Calu3 (cell line): Measurements from ENCODE around the gene LRRC43. TPM values are rescaled to one million over a fixed set of nuclear protein-coding genes. Genes with fewer than 3 reads are reported as not detected.

Source experiments
- BruUV-seq: library from RNA; stranded (reverse); fragments of 400-500 nt; replicated peaks from 2 replicates; lab custom pipeline; 2021; lab: Mats Ljungman, UMichigan
- CTCF ChIA-PET: fragments of 300-600 bp; sonication (Branson Sonifier 250); formaldehyde crosslinking; loops from one replicate; lab custom pipeline; 2022; ENCODE audit warnings: antibody characterized with exemption; lab: Charles Lee
- DNase-seq: peaks from one replicate; pipeline ENCODE4 v3.0.0; 2022
- H3K27ac Mint-ChIP-seq: one replicate; pipeline ENCODE4 v1.8.0; 2022; ENCODE audit warnings: mixed read lengths; ENCODE audit not compliant: unreplicated experiment
- H3K27me3 Mint-ChIP-seq: one replicate; pipeline ENCODE4 v1.8.0; 2022; ENCODE audit warnings: mixed read lengths; ENCODE audit not compliant: unreplicated experiment
- H3K36me3 Mint-ChIP-seq: one replicate; pipeline ENCODE4 v1.8.0; 2022; ENCODE audit warnings: mild to moderate bottlenecking, moderate library complexity, mixed read lengths; ENCODE audit not compliant: insufficient read depth, unreplicated experiment
- H3K4me1 Mint-ChIP-seq: one replicate; pipeline ENCODE4 v1.8.0; 2022; ENCODE audit warnings: mild to moderate bottlenecking, low read depth, mixed read lengths; ENCODE audit not compliant: unreplicated experiment
- H3K4me3 Mint-ChIP-seq: one replicate; pipeline ENCODE4 v1.8.0; 2022; ENCODE audit warnings: mild to moderate bottlenecking, low read depth, moderate library complexity, mixed read lengths; ENCODE audit not compliant: unreplicated experiment
- H3K9me3 Mint-ChIP-seq: one replicate; pipeline ENCODE4 v1.8.0; 2022; ENCODE audit warnings: low read depth, mixed read lengths; ENCODE audit not compliant: unreplicated experiment
- CTCF ChIP-seq: fragments of 200-600 bp; IDR thresholded peaks from one replicate; pipeline ENCODE4 v1.8.0; 2022; ENCODE audit warnings: antibody characterized with exemption; ENCODE audit not compliant: unreplicated experiment
- intact Hi-C: fragments of 100-400 bp; cut with micrococcal nuclease; formaldehyde crosslinking; loops from one replicate; pipeline ENCODE4 v1.10.0; 2022; ENCODE audit not compliant: unreplicated experiment
- total RNA-seq: library from RNA; stranded (reverse); gene quantifications from 2 replicates; pipeline ENCODE4 v1.2.3, GENCODE V29; 2022

Gene LRRC43
- total RNA-seq, 1 experiment from 2014 or later, result not detected

DNA sequence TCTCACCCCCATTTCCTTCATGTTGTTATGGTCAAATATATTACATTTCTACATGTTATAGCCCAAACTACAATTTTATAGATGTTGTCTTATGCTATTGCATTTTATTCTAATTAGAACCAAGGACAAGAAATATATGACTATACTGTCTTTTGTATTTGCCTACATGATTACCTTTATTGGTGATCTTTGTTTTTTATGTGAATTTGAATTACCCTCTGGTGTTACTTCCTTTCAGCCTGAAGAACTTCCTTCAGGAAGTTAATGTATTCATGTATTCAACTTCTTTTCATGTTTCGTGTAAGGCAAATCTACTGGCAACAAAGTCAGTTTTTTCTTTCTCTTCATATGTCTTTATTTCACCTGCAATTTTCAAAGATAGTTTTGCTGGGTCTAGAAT lies 11.9 kb downstream of the LRRC43 start:
- H3K9me3 Mint-ChIP-seq, result peaks cover 6% of the 10 kb centered on the region
- H3K27ac Mint-ChIP-seq, result no peak overlapping the region
- H3K4me3 Mint-ChIP-seq, result no peak overlapping the region
- no peak for TF ChIP-seq CTCF
- peaks cover 8% of the 10 kb centered on the region for H3K4me1 Mint-ChIP-seq
- CTCF ChIA-PET, result interaction anchor here (0.7 kb wide), 1 partner anchor 929 kb away, joined by 3 read pairs; no protein-coding TSS in a partner anchor
- peaks cover 7% of the 10 kb centered on the region for H3K36me3 Mint-ChIP-seq
- no peak for DNase-seq
- BruUV-seq, result no TSS peak
- intact Hi-C loops, result loop anchor here (10.0 kb wide), 1 partner anchor 280 kb away; the partner anchor contains the start of gene CFAP251
- peaks cover 56% of the 10 kb centered on the region for H3K27me3 Mint-ChIP-seq

GRCh38 chr12:122195405-122195804 lies 12.5 kb downstream of the LRRC43 start:
- peaks cover 6% of the 10 kb centered on the region for H3K9me3 Mint-ChIP-seq
- H3K27ac Mint-ChIP-seq, result no peak overlapping the region
- TF ChIP-seq CTCF, result no peak
- H3K27me3 Mint-ChIP-seq, result peaks cover 56% of the 10 kb centered on the region
- peaks cover 12% of the 10 kb centered on the region for H3K36me3 Mint-ChIP-seq
- BruUV-seq, result no TSS peak
- peaks cover 8% of the 10 kb centered on the region for H3K4me1 Mint-ChIP-seq
- DNase-seq, result no peak
- H3K4me3 Mint-ChIP-seq, result no peak overlapping the region
- CTCF ChIA-PET, result interaction anchor here (0.7 kb wide), 1 partner anchor 928 kb away, joined by 3 read pairs; no protein-coding TSS in a partner anchor
- intact Hi-C loops, result loop anchor here (10.0 kb wide), 1 partner anchor 281 kb away; the partner anchor contains the start of gene CFAP251

- Mint-ChIP-seq H3K27me3 (peaks cover 68% of the 10 kb centered on the region), H3K9me3 (peaks cover 6% of the 10 kb centered on the region), H3K36me3 (peaks cover 5% of the 10 kb centered on the region), H3K4me3 (no peak overlapping the region), H3K27ac (no peak overlapping the region), H3K4me1 (peaks cover 8% of the 10 kb centered on the region)
- no TSS peak for BruUV-seq
- CTCF ChIA-PET, result no interaction called here
- DNase-seq, result no peak
- no peak for TF ChIP-seq CTCF
- intact Hi-C loops, result loop anchor here (10.0 kb wide), 1 partner anchor 283 kb away; the partner anchor contains the start of gene CFAP251
Measured at GRCh38 chr12:122197612-122197966, 14.7 kb downstream of the LRRC43 start.

DNA sequence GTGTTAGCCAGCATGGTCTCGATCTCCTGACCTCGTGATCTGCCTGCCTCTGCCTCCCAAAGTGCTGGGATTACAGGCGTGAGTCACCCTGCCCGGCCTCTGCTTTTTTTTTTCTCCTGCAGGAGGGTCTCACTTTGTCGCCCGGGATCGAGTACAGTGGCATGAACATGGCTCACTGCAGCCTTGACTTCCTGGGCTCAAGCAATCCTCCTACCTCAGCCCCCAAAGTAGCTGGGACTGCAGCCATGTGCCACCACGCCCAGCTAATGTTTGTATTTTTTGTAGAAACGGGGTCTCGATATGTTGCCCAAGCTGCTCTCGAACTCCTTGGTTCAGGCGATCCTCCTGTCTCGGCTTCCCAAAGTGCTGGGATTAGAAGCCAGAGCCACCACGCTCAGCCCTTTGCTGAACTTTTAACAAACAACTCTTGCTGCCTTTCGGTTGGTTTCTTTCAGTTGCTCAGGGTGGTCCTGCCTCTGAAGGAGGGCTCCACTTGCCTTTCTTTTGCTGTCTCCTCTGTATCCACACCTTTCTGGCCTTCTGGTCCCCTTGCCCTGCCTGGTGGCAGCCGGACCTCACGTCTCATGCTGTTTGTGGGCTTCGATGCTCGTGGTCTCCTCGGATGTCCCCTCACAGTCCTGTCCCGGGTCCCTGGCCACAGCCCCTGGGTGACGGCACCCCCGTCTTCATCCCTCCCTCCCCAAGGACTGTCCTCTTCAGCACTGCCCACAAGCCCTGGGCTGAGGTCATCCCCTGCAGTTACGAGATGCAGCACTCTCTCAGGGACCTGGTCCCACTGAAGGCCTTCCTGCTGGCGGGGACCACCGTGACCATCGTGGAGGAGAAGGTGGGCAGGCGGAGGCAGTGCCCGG lies 16.8 kb downstream of the LRRC43 start:
- no TSS peak for BruUV-seq
- Mint-ChIP-seq H3K36me3 (peaks cover 19% of the 10 kb centered on the region), H3K4me1 (peaks cover 8% of the 10 kb centered on the region), H3K4me3 (no peak overlapping the region), H3K27ac (no peak overlapping the region), H3K9me3 (peaks cover 6% of the 10 kb centered on the region), H3K27me3 (peaks cover 76% of the 10 kb centered on the region)
- TF ChIP-seq CTCF, result no peak
- DNase-seq, result no peak
- CTCF ChIA-PET, result interaction anchor here (0.7 kb wide), 1 partner anchor 149 kb away, joined by 3 read pairs; no protein-coding TSS in a partner anchor
- intact Hi-C loops, result loop anchor here (10.0 kb wide), 1 partner anchor 285 kb away; the partner anchor contains the start of gene CFAP251
